GM12864 (cell line): Measurements from ENCODE around the gene HHIP.

Experiments
- DNase-seq: peaks from one replicate; pipeline ENCODE4 v3.0.0-alpha.2; 2011; ENCODE audit warnings: low read depth
- H3K4me3 ChIP-seq: 2 replicates; pipeline ENCODE4 v1.5.1; 2011; ENCODE audit warnings: mild to moderate bottlenecking, low read depth, low read length, control low read depth
- TF ChIP-seq, protein P1 (sequence below): IDR thresholded peaks from 2 replicates; pipeline ENCODE4 v1.5.1; 2011; ENCODE audit warnings: low read depth, mild to moderate bottlenecking, moderate library complexity, low read length, control low read depth, inconsistent platforms; ENCODE audit errors: missing control alignments

The HHIP gene

GRCh38 chr4:144703494-144703893 is 57.5 kb downstream of the HHIP start:
- TF ChIP-seq, protein P1, sequence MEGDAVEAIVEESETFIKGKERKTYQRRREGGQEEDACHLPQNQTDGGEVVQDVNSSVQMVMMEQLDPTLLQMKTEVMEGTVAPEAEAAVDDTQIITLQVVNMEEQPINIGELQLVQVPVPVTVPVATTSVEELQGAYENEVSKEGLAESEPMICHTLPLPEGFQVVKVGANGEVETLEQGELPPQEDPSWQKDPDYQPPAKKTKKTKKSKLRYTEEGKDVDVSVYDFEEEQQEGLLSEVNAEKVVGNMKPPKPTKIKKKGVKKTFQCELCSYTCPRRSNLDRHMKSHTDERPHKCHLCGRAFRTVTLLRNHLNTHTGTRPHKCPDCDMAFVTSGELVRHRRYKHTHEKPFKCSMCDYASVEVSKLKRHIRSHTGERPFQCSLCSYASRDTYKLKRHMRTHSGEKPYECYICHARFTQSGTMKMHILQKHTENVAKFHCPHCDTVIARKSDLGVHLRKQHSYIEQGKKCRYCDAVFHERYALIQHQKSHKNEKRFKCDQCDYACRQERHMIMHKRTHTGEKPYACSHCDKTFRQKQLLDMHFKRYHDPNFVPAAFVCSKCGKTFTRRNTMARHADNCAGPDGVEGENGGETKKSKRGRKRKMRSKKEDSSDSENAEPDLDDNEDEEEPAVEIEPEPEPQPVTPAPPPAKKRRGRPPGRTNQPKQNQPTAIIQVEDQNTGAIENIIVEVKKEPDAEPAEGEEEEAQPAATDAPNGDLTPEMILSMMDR: no peak
- no peak for DNase-seq
- no peak overlapping the region for H3K4me3 ChIP-seq

DNA sequence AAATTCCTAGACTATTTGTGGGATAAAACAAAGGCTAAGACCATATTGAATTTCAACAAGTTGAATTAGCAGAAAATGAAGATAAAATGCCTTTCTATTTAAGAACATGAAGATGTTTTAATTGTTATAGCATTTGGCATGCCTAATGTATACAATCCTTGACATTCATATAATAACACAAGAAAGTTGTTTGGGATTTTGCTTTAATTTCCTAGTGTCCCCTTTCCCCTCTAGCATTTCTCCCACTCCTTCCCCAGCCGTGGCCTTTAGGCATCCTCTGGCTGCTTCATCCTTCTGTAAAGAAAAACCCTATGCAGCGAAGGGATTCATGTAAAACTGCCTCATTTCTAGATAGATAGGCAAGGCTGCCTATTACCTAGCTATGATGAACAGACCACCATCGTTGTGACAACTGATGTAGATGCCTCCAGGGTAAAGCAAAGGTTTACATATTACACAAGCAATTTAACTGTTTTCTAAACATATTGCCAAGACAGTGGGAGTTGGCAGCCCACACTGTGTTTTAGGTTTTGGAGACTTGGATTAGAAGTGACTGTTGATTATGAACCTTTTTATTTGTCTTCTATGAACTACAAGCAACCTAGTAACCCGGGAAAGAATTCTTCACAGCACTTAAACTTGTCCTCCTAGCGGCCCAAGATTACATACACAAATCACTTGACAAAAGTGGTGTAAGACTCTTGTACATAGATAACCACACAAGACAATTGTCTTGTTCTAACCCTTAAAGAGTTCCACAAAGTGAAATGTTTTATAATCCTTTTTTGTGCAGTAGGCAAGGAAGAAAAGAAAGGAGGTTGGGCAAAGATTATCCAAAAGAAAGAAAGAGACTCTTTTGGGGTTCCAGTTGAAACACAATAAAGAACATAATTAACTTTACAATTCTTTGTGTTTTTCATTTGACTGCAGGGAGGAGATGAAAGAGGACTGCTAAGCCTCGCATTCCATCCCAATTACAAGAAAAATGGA is 59.9 kb downstream of the HHIP start:
- no peak overlapping the region for H3K4me3 ChIP-seq
- TF ChIP-seq, protein P1: no peak
- DNase-seq: no peak

DNA sequence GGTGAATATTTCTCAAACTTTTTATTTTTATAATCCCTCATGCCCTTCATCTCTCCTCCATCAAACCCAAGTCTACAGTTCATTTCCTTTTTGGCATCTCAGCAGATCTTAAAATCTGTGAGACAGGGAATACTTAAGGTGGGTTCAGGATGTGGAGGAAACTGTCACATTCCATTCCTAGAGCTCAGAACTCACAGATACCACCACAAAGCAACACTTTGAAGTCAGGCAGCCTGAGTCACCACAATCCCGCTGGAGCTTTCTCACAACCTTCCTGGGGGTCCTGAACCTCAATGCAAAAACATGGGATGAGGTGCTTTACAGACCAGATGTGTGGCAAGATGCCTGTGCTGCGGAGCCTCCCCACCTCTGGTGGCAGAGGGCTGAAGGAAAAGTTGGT is 63.2 kb downstream of the HHIP start:
- DNase-seq: no peak
- TF ChIP-seq, protein P1: no peak

GRCh38 chr4:144709793-144710525 is 64.0 kb downstream of the HHIP start:
- no peak for DNase-seq
- TF ChIP-seq, protein P1: no peak
- no peak overlapping the region for H3K4me3 ChIP-seq

More for the DNA sequence above, 63.2 kb downstream of the HHIP start:
- H3K4me3 ChIP-seq: no peak overlapping the region

- DNase-seq: no peak
- no peak overlapping the region for H3K4me3 ChIP-seq
- TF ChIP-seq, protein P1: no peak
Measured at GRCh38 chr4:144710526-144710912, 64.6 kb downstream of the HHIP start.

DNA sequence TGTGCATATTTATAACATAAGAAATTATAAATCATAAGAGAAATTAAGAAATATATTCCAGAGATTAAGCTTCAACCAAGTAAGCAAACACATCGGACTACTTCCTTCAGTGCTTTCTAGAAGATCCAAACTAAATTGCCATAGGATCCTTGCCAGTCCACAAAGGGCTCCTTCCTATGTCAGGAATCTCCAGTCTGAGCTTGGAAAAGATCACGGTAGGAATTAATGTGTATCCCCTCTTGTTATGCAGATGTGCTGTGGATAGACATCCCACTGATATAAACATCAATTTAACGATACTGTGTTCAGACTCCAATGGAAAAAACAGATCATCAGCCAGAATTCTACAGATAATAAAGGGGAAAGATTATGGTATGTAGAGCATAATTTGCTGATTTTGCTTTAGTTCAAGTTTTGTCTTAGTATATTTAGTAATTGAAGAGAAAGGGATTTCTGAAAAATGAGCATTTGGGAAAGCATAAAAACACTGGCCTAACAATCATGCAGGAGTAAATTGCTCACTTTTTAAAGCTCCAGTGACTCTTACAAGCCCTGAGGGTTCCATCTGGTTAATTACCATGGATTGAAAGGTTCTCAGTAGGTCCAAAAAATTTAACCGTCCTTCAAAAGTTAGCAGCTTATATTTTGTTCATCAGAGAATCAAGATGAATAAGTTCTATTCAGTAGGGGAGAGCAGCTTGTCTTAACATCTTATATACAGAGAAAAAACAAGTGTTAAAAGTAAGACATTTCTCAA is 65.9 kb downstream of the HHIP start:
- TF ChIP-seq, protein P1: no peak
- DNase-seq: no peak
- no peak overlapping the region for H3K4me3 ChIP-seq
